HL-60 (cell line): ENCODE data around the gene IQCH.

Experiments
- DNase-seq, 2 experiments: peaks; one replicate each; pipeline ENCODE4 v3.0.0-alpha.2; 2010 to 2020; ENCODE audit warnings: low read depth in 1 of 2, low spot score in 1 of 2
- H3K27ac ChIP-seq: fragments of 250-450 bp; sonication (Bioruptor Pico); replicated peaks from 2 replicates; pipeline ENCODE4 v1.5.1; 2020; ENCODE audit warnings: mild to moderate bottlenecking, moderate library complexity
- H3K27me3 ChIP-seq: fragments of 250-450 bp; sonication (Bioruptor Pico); 2 replicates; pipeline ENCODE4 v1.5.1; 2021; ENCODE audit warnings: mild to moderate bottlenecking, moderate library complexity; ENCODE audit not compliant: insufficient read depth, poor library complexity, severe bottlenecking
- H3K4me3 ChIP-seq: replicated peaks from 2 replicates; pipeline ENCODE4 v1.5.1; 2011; ENCODE audit warnings: mild to moderate bottlenecking, control low read depth, low read length; ENCODE audit not compliant: insufficient read depth
- CTCF ChIP-seq: IDR thresholded peaks from one replicate; pipeline ENCODE4 v1.5.1; 2011; ENCODE audit warnings: low read length, control low read depth, inconsistent platforms; ENCODE audit not compliant: insufficient read depth
- GABPA ChIP-seq: IDR thresholded peaks from 2 replicates; pipeline ENCODE4 v1.6.1; 2012; ENCODE audit warnings: low read depth
- POLR2AphosphoS5 ChIP-seq: IDR thresholded peaks from 2 replicates; pipeline ENCODE4 v1.6.1; 2012; ENCODE audit warnings: low read depth
- REST ChIP-seq: IDR thresholded peaks from 2 replicates; pipeline ENCODE4 v1.6.1; 2012; ENCODE audit warnings: low read depth; ENCODE audit not compliant: insufficient replicate concordance
- SPI1 ChIP-seq: IDR thresholded peaks from 2 replicates; pipeline ENCODE4 v1.6.1; 2012; ENCODE audit warnings: low read depth, mild to moderate bottlenecking, borderline replicate concordance

The IQCH gene

GRCh38 chr15:67225336-67225735, 29.2 kb upstream of the IQCH start:
- DNase-seq: no peak
- Histone ChIP-seq H3K4me3 (no peak overlapping the region), H3K27me3 (no peaks in the 10 kb centered on the region), H3K27ac (no peak overlapping the region)
- TF ChIP-seq CTCF: no peak
- no peak for TF ChIP-seq POLR2AphosphoS5
- TF ChIP-seq SPI1: no peak

- Histone ChIP-seq H3K27me3 (no peaks in the 10 kb centered on the region), H3K4me3 (no peak overlapping the region), H3K27ac (no peak overlapping the region)
- TF ChIP-seq POLR2AphosphoS5 (no peak), GABPA (no peak), REST (no peak), CTCF (no peak), SPI1 (no peak)
- no peak for DNase-seq
These were observed 27.2 kb upstream of the IQCH start for GRCh38 chr15:67227431-67227830.

GRCh38 chr15:67227846-67228245, 26.7 kb upstream of the IQCH start:
- H3K27me3 ChIP-seq: no peaks in the 10 kb centered on the region
- H3K4me3 ChIP-seq: no peak overlapping the region
- TF ChIP-seq CTCF (no peak), GABPA (no peak), REST (no peak), SPI1 (no peak), POLR2AphosphoS5 (no peak)
- H3K27ac ChIP-seq: no peak overlapping the region
- DNase-seq: no peak

- H3K4me3 ChIP-seq: no peak overlapping the region
- no peak for DNase-seq
- no peaks in the 10 kb centered on the region for H3K27me3 ChIP-seq
- no peak overlapping the region for H3K27ac ChIP-seq
- TF ChIP-seq REST: no peak
These were observed 26.3 kb upstream of the IQCH start for GRCh38 chr15:67228286-67228685.
